ENCODE data around the gene OR52N5.

The OR52N5 gene

GRCh38 chr11:5737091-5737490, 46.1 kb downstream of the OR52N5 start:
- Mint-ChIP-seq H3K27me3 (ENCODE audit: low read depth, poor library complexity) (peaks cover 14% of the 10 kb centered on the region), H3K36me3 (ENCODE audit: low read depth) (no peaks in the 10 kb centered on the region), H3K9me3 (peaks cover 18% of the 10 kb centered on the region), H3K27ac (no peak overlapping the region), H3K4me1 (peaks cover 18% of the 10 kb centered on the region), H3K4me3 (no peak overlapping the region)
- DNase-seq = no peak
- TF ChIP-seq CTCF (IDR thresholded peaks at IDR 0.05) = no peak

GRCh38 chr11:5736396-5736795, 46.8 kb downstream of the OR52N5 start, which contains the start of gene OR56B1:
Gene OR56B1 (plus strand): TSS chr11:5736448. CDS start chr11:5736517, 69 bp downstream.
- peaks cover 11% of the 10 kb centered on the region for H3K27me3 Mint-ChIP-seq (ENCODE audit: low read depth, poor library complexity)
- no peak for DNase-seq
- peaks cover 18% of the 10 kb centered on the region for H3K4me1 Mint-ChIP-seq
- H3K9me3 Mint-ChIP-seq = peaks cover 11% of the 10 kb centered on the region
- no peaks in the 10 kb centered on the region for H3K36me3 Mint-ChIP-seq (ENCODE audit: low read depth)
- no peak within 1 kb of the TSS for H3K4me3 Mint-ChIP-seq
- TF ChIP-seq CTCF (IDR thresholded peaks at IDR 0.05) = no peak
- no peak within 1 kb of the TSS for H3K27ac Mint-ChIP-seq

- Mint-ChIP-seq H3K36me3 (ENCODE audit: low read depth) (no peaks in the 10 kb centered on the region), H3K4me1 (no peaks in the 10 kb centered on the region), H3K4me3 (no peak overlapping the region), H3K9me3 (no peaks in the 10 kb centered on the region), H3K27ac (no peak overlapping the region), H3K27me3 (ENCODE audit: low read depth, poor library complexity) (peaks cover 20% of the 10 kb centered on the region)
- no peak for TF ChIP-seq CTCF (IDR thresholded peaks at IDR 0.05)
- no peak for DNase-seq
Measured at GRCh38 chr11:5727691-5728090, 55.5 kb downstream of the OR52N5 start.

- Mint-ChIP-seq H3K4me3 (no peak overlapping the region), H3K27me3 (ENCODE audit: low read depth, poor library complexity) (peaks cover 20% of the 10 kb centered on the region), H3K4me1 (no peaks in the 10 kb centered on the region), H3K27ac (no peak overlapping the region), H3K9me3 (no peaks in the 10 kb centered on the region), H3K36me3 (ENCODE audit: low read depth) (no peaks in the 10 kb centered on the region)
- TF ChIP-seq CTCF (IDR thresholded peaks at IDR 0.05) = no peak
- DNase-seq = no peak
Measured at GRCh38 chr11:5726351-5726750, 56.8 kb downstream of the OR52N5 start.

All from nephron progenitor cell (in vitro differentiated cells).